HCT116 (cell line): ENCODE results near the gene GALNT2. TPM values are rescaled to one million over a fixed set of nuclear protein-coding genes. Genes with fewer than 3 reads are reported as not detected.

Experiments
- ATAC-seq: fragments of 200-7000 bp; cut with Tn5 transposase; 2 replicates; pipeline ENCODE4 v1.9.1; 2020; ENCODE audit warnings: mild to moderate bottlenecking, moderate library complexity
- BruUV-seq: library from RNA; stranded (reverse); fragments of 400-500 nt; replicated peaks from 2 replicates; lab custom pipeline; 2021; lab: Mats Ljungman, UMichigan
- CTCF ChIA-PET: fragments of 300-600 bp; sonication (Branson Sonifier 250); formaldehyde crosslinking; loops from one replicate; lab custom pipeline; 2021; ENCODE audit warnings: antibody characterized with exemption; lab: Charles Lee
- POLR2A ChIA-PET: fragments of 300-600, 350-600 bp; sonication (Branson Sonifier 250); formaldehyde crosslinking; loops from one replicate; lab custom pipeline; 2021; ENCODE audit warnings: antibody characterized with exemption; lab: Charles Lee
- RAD21 ChIA-PET, 2 experiments: fragments of 300-600 bp; sonication (Branson Sonifier 250); formaldehyde crosslinking; loops; one replicate each; lab custom pipeline; 2023; ENCODE audit warnings: low total read pairs in 2 of 2; ENCODE audit not compliant: uncharacterized antibody in 2 of 2, unreplicated experiment in 2 of 2, low non-redundant PET in 1 of 2; lab: Charles Lee
- DNase-seq: peaks from one replicate; pipeline ENCODE4 v3.0.0-alpha.2; 2010; ENCODE audit warnings: low read depth, low spot score
- H2AFZ ChIP-seq: fragments of 200-600 bp; shearing (Covaris generic), sonication (generic); 2 replicates; pipeline ENCODE4 v1.6.1; 2017; ENCODE audit warnings: low read depth, mixed run types, mixed read lengths, antibody characterized with exemption, low read length; ENCODE audit not compliant: poor library complexity, severe bottlenecking
- H3K27ac ChIP-seq: 2 replicates; pipeline ENCODE4 v1.5.1; 2012; ENCODE audit warnings: low read depth, low read length
- H3K27me3 ChIP-seq: fragments of 200-600 bp; sonication (generic); 2 replicates; pipeline ENCODE4 v1.6.1; 2016; ENCODE audit warnings: mixed run types, low read length, mixed read lengths; ENCODE audit not compliant: insufficient read depth
- H3K36me3 ChIP-seq, 2 experiments: fragments of 200-500 bp in 1 of 2; fragments of 200-600 bp in 1 of 2; sonication (Bioruptor generic) in 1 of 2; sonication (generic) in 1 of 2; 2 replicates each; pipeline versions ENCODE4 v1.5.1 to v1.6.1; 2014 to 2016; ENCODE audit warnings: low read length in 2 of 2, inconsistent platforms in 1 of 2, mixed read lengths in 1 of 2, mixed run types in 1 of 2; ENCODE audit not compliant: insufficient read depth in 2 of 2, control insufficient read depth in 1 of 2
- H3K4me1 ChIP-seq, 2 experiments: fragments of 200-600 bp in 1 of 2; sonication (generic) in 1 of 2; 2 replicates each; pipeline versions ENCODE4 v1.5.1 to v1.6.1; 2012 to 2017; ENCODE audit warnings: low read length in 2 of 2, inconsistent platforms in 1 of 2, mild to moderate bottlenecking in 1 of 2, mixed read lengths in 1 of 2, mixed run types in 1 of 2, moderate library complexity in 1 of 2; ENCODE audit not compliant: insufficient read depth in 2 of 2, control insufficient read depth in 1 of 2
- H3K4me2 ChIP-seq: fragments of 200-600 bp; sonication (generic); 2 replicates; pipeline ENCODE4 v1.6.1; 2017; ENCODE audit warnings: mixed run types, low read length, mixed read lengths
- H3K4me3 ChIP-seq, 2 experiments: fragments of 200-600 bp in 1 of 2; sonication (generic) in 1 of 2; replicated peaks in 1 of 2; 2 replicates each; pipeline ENCODE4 v1.5.1; 2011 to 2016; ENCODE audit warnings: low read length in 2 of 2, control low read depth in 1 of 2, low read depth in 1 of 2, mild to moderate bottlenecking in 1 of 2, mixed read lengths in 1 of 2, mixed run types in 1 of 2
- H3K79me2 ChIP-seq: fragments of 200-600 bp; sonication (generic); 2 replicates; pipeline ENCODE4 v1.6.1; 2017; ENCODE audit warnings: mild to moderate bottlenecking, mixed run types, low read length, moderate library complexity, mixed read lengths; ENCODE audit not compliant: insufficient read depth
- H3K9ac ChIP-seq: fragments of 200-600 bp; sonication (generic); 2 replicates; pipeline ENCODE4 v1.6.1; 2016; ENCODE audit warnings: low read length, mixed read lengths
- H3K9me2 ChIP-seq: fragments of 200-600 bp; sonication (generic), shearing (Covaris generic); 2 replicates; pipeline ENCODE4 v1.6.1; 2017; ENCODE audit warnings: mixed run types, mild to moderate bottlenecking, moderate library complexity; ENCODE audit not compliant: insufficient read depth
- H3K9me3 ChIP-seq, 2 experiments: fragments of 200-500 bp in 1 of 2; fragments of 200-600 bp in 1 of 2; sonication (Bioruptor generic) in 1 of 2; sonication (generic) in 1 of 2; 2 replicates each; pipeline ENCODE4 v1.6.1; 2014 to 2017; ENCODE audit warnings: low read length in 2 of 2, mixed read lengths in 2 of 2, inconsistent platforms in 1 of 2, low read depth in 1 of 2, mild to moderate bottlenecking in 1 of 2, mixed run types in 1 of 2, moderate library complexity in 1 of 2; ENCODE audit not compliant: control insufficient read depth in 1 of 2, insufficient read depth in 1 of 2
- H4K20me1 ChIP-seq: fragments of 200-600 bp; sonication (generic), shearing (Covaris generic); 2 replicates; pipeline ENCODE4 v1.6.1; 2017; ENCODE audit warnings: mixed run types, mild to moderate bottlenecking, moderate library complexity; ENCODE audit not compliant: insufficient read depth
- CBX3 ChIP-seq: IDR thresholded peaks from 2 replicates; pipeline ENCODE4 v1.6.1; 2012; ENCODE audit warnings: low read depth
- CEBPB ChIP-seq: IDR thresholded peaks from 2 replicates; pipeline ENCODE4 v1.6.1; 2012; ENCODE audit warnings: low read depth
- EGR1 ChIP-seq: IDR thresholded peaks from 2 replicates; pipeline ENCODE4 v1.6.1; 2012; ENCODE audit warnings: low read depth
- ELF1 ChIP-seq: IDR thresholded peaks from 2 replicates; pipeline ENCODE4 v1.6.1; 2012; ENCODE audit warnings: low read depth, borderline replicate concordance
- EZH2 ChIP-seq: fragments of 200-600 bp; sonication (generic); IDR thresholded peaks from 2 replicates; pipeline ENCODE4 v1.6.1; 2017; ENCODE audit warnings: antibody characterized with exemption, mixed run types
- FOSL1 ChIP-seq: IDR thresholded peaks from 2 replicates; pipeline ENCODE4 v1.6.1; 2012; ENCODE audit warnings: low read depth
- JUND ChIP-seq: IDR thresholded peaks from 2 replicates; pipeline ENCODE4 v1.6.1; 2012
- POLR2A ChIP-seq: IDR thresholded peaks from 2 replicates; pipeline ENCODE4 v1.7.0; 2011; ENCODE audit warnings: borderline replicate concordance; ENCODE audit not compliant: insufficient read depth, insufficient read length; ENCODE audit errors: extremely low read depth
- POLR2AphosphoS5 ChIP-seq: IDR thresholded peaks from 2 replicates; pipeline ENCODE4 v1.6.1; 2011; ENCODE audit warnings: mild to moderate bottlenecking, low read depth, low read length, moderate library complexity
- RAD21 ChIP-seq: IDR thresholded peaks from 2 replicates; pipeline ENCODE4 v1.6.1; 2012; ENCODE audit warnings: low read depth, mild to moderate bottlenecking
- SIN3A ChIP-seq: IDR thresholded peaks from 2 replicates; pipeline ENCODE4 v1.6.1; 2012; ENCODE audit warnings: low read depth
- SRF ChIP-seq: IDR thresholded peaks from 2 replicates; pipeline ENCODE4 v1.6.1; 2012; ENCODE audit warnings: low read depth
- TCF7L2 ChIP-seq: IDR thresholded peaks from 2 replicates; pipeline ENCODE4 v1.7.0; 2011; ENCODE audit warnings: borderline replicate concordance, inconsistent platforms; ENCODE audit not compliant: insufficient read depth, insufficient read length; ENCODE audit errors: extremely low read depth
- YY1 ChIP-seq: IDR thresholded peaks from 2 replicates; pipeline ENCODE4 v1.6.1; 2011; ENCODE audit warnings: low read length, low read depth, moderate library complexity, mild to moderate bottlenecking; ENCODE audit not compliant: insufficient replicate concordance; ENCODE audit errors: extremely low read depth
- ZFX ChIP-seq: fragments of 450-650 bp; IDR thresholded peaks from 2 replicates; pipeline ENCODE4 v1.6.1; 2017
- ZNF274 ChIP-seq: fragments of 200-500 bp; sonication (Bioruptor generic); IDR thresholded peaks from 2 replicates; pipeline ENCODE4 v1.6.1; 2014; ENCODE audit warnings: mild to moderate bottlenecking, low read depth, low read length, inconsistent platforms
- intact Hi-C: fragments of 100-400 bp; cut with micrococcal nuclease; formaldehyde crosslinking; loops from 2 replicates; pipeline ENCODE4 v1.10.0; 2022
- total RNA-seq: library from RNA; stranded (reverse); gene quantifications from one replicate; pipeline ENCODE4 v1.2.1, GENCODE V29; 2021; ENCODE audit not compliant: unreplicated experiment
- TF ChIP-seq, protein P1 (sequence below): IDR thresholded peaks from 2 replicates; pipeline ENCODE4 v1.6.1; 2012
- TF ChIP-seq, protein P2 (sequence below): IDR thresholded peaks from 2 replicates; pipeline ENCODE4 v1.6.1; 2012; ENCODE audit warnings: low read depth
- TF ChIP-seq, protein P3 (sequence below), 3 experiments: fragments of 200-600 bp in 1 of 3; sonication (generic) in 1 of 3; IDR thresholded peaks in 2 of 3; conservative IDR thresholded peaks in 1 of 3; 2 replicates each; pipeline ENCODE4 v1.5.1; 2012 to 2017; ENCODE audit warnings: low read depth in 2 of 3, low read length in 2 of 3, antibody characterized with exemption in 1 of 3, borderline replicate concordance in 1 of 3, control low read depth in 1 of 3, mild to moderate bottlenecking in 1 of 3, mixed read lengths in 1 of 3, mixed run types in 1 of 3, moderate library complexity in 1 of 3; ENCODE audit not compliant: insufficient read depth in 1 of 3
- TF ChIP-seq, protein P4 (sequence below): IDR thresholded peaks from 2 replicates; pipeline ENCODE4 v1.6.1; 2011; ENCODE audit warnings: mild to moderate bottlenecking, low read length, moderate library complexity; ENCODE audit not compliant: insufficient replicate concordance; ENCODE audit errors: extremely low read depth

Gene GALNT2
- total RNA-seq, 1 experiment from 2014 or later = 40.8 TPM

DNA sequence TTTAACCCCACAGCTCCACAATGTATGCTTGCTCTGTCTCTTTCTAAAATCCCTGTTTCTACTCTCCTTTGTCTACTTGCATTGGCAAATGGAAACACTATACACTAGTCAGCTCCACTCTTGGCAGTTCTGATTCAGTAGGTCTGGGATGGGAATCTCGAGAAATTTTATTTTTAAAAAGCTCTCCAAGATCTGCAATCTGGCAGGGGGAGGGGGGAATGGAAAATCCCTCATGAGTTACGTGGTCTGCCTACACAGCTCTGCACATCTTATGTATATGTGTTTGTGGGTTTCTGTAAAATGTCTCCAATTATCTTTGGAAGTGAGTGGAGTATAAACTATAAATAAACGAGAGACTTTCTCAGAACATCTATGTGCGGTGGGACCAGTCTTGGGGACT lies 9.9 kb upstream of the GALNT2 start:
- Histone ChIP-seq H4K20me1 (no peaks in the 10 kb centered on the region), H3K4me1 (no peaks in the 10 kb centered on the region), H3K9me3 (no peaks in the 10 kb centered on the region)
- POLR2A ChIA-PET = no interaction called here
- TF ChIP-seq CBX3 (no peak), FOSL1 (no peak), RAD21 (no peak), ELF1 (no peak), POLR2AphosphoS5 (no peak), EGR1 (no peak), CEBPB (no peak), TCF7L2 (no peak), YY1 (no peak), ZFX (no peak), ZNF274 (no peak), POLR2A (no peak), JUND (no peak), SIN3A (no peak), EZH2 (no peak), SRF (no peak)
- TF ChIP-seq, protein P1, sequence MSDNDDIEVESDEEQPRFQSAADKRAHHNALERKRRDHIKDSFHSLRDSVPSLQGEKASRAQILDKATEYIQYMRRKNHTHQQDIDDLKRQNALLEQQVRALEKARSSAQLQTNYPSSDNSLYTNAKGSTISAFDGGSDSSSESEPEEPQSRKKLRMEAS = no peak
- TF ChIP-seq, protein P2, sequence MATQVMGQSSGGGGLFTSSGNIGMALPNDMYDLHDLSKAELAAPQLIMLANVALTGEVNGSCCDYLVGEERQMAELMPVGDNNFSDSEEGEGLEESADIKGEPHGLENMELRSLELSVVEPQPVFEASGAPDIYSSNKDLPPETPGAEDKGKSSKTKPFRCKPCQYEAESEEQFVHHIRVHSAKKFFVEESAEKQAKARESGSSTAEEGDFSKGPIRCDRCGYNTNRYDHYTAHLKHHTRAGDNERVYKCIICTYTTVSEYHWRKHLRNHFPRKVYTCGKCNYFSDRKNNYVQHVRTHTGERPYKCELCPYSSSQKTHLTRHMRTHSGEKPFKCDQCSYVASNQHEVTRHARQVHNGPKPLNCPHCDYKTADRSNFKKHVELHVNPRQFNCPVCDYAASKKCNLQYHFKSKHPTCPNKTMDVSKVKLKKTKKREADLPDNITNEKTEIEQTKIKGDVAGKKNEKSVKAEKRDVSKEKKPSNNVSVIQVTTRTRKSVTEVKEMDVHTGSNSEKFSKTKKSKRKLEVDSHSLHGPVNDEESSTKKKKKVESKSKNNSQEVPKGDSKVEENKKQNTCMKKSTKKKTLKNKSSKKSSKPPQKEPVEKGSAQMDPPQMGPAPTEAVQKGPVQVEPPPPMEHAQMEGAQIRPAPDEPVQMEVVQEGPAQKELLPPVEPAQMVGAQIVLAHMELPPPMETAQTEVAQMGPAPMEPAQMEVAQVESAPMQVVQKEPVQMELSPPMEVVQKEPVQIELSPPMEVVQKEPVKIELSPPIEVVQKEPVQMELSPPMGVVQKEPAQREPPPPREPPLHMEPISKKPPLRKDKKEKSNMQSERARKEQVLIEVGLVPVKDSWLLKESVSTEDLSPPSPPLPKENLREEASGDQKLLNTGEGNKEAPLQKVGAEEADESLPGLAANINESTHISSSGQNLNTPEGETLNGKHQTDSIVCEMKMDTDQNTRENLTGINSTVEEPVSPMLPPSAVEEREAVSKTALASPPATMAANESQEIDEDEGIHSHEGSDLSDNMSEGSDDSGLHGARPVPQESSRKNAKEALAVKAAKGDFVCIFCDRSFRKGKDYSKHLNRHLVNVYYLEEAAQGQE = no peak
- TF ChIP-seq, protein P3, sequence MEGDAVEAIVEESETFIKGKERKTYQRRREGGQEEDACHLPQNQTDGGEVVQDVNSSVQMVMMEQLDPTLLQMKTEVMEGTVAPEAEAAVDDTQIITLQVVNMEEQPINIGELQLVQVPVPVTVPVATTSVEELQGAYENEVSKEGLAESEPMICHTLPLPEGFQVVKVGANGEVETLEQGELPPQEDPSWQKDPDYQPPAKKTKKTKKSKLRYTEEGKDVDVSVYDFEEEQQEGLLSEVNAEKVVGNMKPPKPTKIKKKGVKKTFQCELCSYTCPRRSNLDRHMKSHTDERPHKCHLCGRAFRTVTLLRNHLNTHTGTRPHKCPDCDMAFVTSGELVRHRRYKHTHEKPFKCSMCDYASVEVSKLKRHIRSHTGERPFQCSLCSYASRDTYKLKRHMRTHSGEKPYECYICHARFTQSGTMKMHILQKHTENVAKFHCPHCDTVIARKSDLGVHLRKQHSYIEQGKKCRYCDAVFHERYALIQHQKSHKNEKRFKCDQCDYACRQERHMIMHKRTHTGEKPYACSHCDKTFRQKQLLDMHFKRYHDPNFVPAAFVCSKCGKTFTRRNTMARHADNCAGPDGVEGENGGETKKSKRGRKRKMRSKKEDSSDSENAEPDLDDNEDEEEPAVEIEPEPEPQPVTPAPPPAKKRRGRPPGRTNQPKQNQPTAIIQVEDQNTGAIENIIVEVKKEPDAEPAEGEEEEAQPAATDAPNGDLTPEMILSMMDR (IDR thresholded peaks at IDR 0.05 in 2 of 3, conservative IDR thresholded peaks at IDR 0.05 in 1 of 3; ENCODE audit: borderline replicate concordance in 1 of 3, insufficient read depth in 1 of 3, low read depth in 2 of 3, low read length in 2 of 3) = no peak
- TF ChIP-seq, protein P4, sequence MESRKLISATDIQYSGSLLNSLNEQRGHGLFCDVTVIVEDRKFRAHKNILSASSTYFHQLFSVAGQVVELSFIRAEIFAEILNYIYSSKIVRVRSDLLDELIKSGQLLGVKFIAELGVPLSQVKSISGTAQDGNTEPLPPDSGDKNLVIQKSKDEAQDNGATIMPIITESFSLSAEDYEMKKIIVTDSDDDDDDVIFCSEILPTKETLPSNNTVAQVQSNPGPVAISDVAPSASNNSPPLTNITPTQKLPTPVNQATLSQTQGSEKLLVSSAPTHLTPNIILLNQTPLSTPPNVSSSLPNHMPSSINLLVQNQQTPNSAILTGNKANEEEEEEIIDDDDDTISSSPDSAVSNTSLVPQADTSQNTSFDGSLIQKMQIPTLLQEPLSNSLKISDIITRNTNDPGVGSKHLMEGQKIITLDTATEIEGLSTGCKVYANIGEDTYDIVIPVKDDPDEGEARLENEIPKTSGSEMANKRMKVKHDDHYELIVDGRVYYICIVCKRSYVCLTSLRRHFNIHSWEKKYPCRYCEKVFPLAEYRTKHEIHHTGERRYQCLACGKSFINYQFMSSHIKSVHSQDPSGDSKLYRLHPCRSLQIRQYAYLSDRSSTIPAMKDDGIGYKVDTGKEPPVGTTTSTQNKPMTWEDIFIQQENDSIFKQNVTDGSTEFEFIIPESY = no peak
- TF ChIP-seq, all 23 proteins: peak for 0
- Histone ChIP-seq H3K27me3 (no peaks in the 10 kb centered on the region; the same call in 1 of the 2 replicates), H3K4me2 (no peak overlapping the region), H3K4me3 (no peak overlapping the region), H3K79me2 (no peaks in the 10 kb centered on the region), H3K36me3 (no peaks in the 10 kb centered on the region), H3K9ac (no peak overlapping the region), H3K27ac (no peak overlapping the region), H3K9me2 (no peaks in the 10 kb centered on the region), H2AFZ (no peak overlapping the region)
- DNase-seq (no peak), ATAC-seq (no peak)
- intact Hi-C loops = no loop called here
- RAD21 ChIA-PET = no interaction called here
- CTCF ChIA-PET = no interaction called here
- no TSS peak for BruUV-seq
